SU-DHL-6 (cell line): ENCODE results near the gene ZNF3.

Experiments used
- H2AFZ ChIP-seq: fragments of 200-600 bp; sonication (generic); 2 replicates; pipeline ENCODE4 v1.6.1; 2014; ENCODE audit warnings: low read depth, mild to moderate bottlenecking, moderate library complexity, mixed read lengths, antibody characterized with exemption, low read length; ENCODE audit not compliant: severe bottlenecking
- H3F3A ChIP-seq: fragments of 200-600 bp; shearing (Covaris generic); 2 replicates; pipeline ENCODE4 v1.6.0; 2016; ENCODE audit warnings: antibody characterized with exemption, mild to moderate bottlenecking; ENCODE audit not compliant: insufficient read depth
- H3K27ac ChIP-seq: fragments of 200-600 bp; sonication (generic); 2 replicates; pipeline ENCODE4 v1.5.1; 2016; ENCODE audit warnings: low read depth, mild to moderate bottlenecking, low read length, moderate library complexity, mixed read lengths
- H3K27me3 ChIP-seq: fragments of 200-600 bp; sonication (generic), shearing (Covaris generic); 2 replicates; pipeline ENCODE4 v1.6.0; 2014; ENCODE audit warnings: mild to moderate bottlenecking, low read length
- H3K36me3 ChIP-seq: fragments of 200-600 bp; sonication (generic); 2 replicates; pipeline ENCODE4 v1.6.1; 2014; ENCODE audit warnings: mild to moderate bottlenecking, low read length, mixed read lengths
- H3K4me2 ChIP-seq: fragments of 300-600, 200-600 bp; shearing (Covaris generic), sonication (generic); 2 replicates; pipeline ENCODE4 v1.6.0; 2014; ENCODE audit warnings: low read length, low read depth, mild to moderate bottlenecking; ENCODE audit not compliant: poor library complexity, severe bottlenecking
- H3K4me3 ChIP-seq: fragments of 200-600 bp; sonication (generic); 2 replicates; pipeline ENCODE4 v1.5.1; 2014; ENCODE audit warnings: antibody characterized with exemption, low read length, mild to moderate bottlenecking, mixed read lengths; ENCODE audit not compliant: insufficient read depth, poor library complexity, severe bottlenecking
- H3K79me2 ChIP-seq: fragments of 200-600 bp; sonication (generic); 2 replicates; pipeline ENCODE4 v1.6.1; 2014; ENCODE audit warnings: mild to moderate bottlenecking, low read length, moderate library complexity; ENCODE audit not compliant: insufficient read depth
- H3K9ac ChIP-seq: fragments of 200-600 bp; sonication (generic); 2 replicates; pipeline ENCODE4 v1.7.0; 2014; ENCODE audit warnings: mild to moderate bottlenecking, low read length
- H3K9me2 ChIP-seq: fragments of 200-600 bp; sonication (generic); replicated peaks from 2 replicates; pipeline ENCODE4 v1.6.1; 2014; ENCODE audit warnings: low read length; ENCODE audit not compliant: insufficient read depth
- H3K9me3 ChIP-seq: fragments of 200-600 bp; sonication (generic); 2 replicates; pipeline ENCODE4 v1.6.1; 2014; ENCODE audit warnings: low read length, mixed read lengths; ENCODE audit not compliant: insufficient read depth
- H4K20me1 ChIP-seq: fragments of 200-600 bp; sonication (generic); 2 replicates; pipeline ENCODE4 v1.6.1; 2014; ENCODE audit warnings: low read depth, mild to moderate bottlenecking, antibody characterized with exemption, low read length, moderate library complexity, mixed read lengths
- CTCF ChIP-seq: fragments of 200-600 bp; sonication (generic); IDR thresholded peaks from one replicate; pipeline ENCODE4 v1.5.1; 2017; ENCODE audit warnings: antibody characterized with exemption, mild to moderate bottlenecking, low read length, moderate library complexity; ENCODE audit not compliant: insufficient read depth, poor library complexity, severe bottlenecking
- EZH2phosphoT487 ChIP-seq: fragments of 200-600 bp; sonication (generic), shearing (Covaris generic); conservative IDR thresholded peaks from 2 replicates; pipeline ENCODE4 v1.6.1; 2018; ENCODE audit warnings: mild to moderate bottlenecking, antibody characterized with exemption, low read length, moderate library complexity, mixed read lengths

Gene ZNF3

GRCh38 chr7:100091411-100092181 lies 10.1 kb upstream of the ZNF3 start:
- TF ChIP-seq EZH2phosphoT487 (no peak), CTCF (no peak)
- peaks cover 5% of the 10 kb centered on the region; the same call in 1 of the 2 replicates for H4K20me1 ChIP-seq
- no peak overlapping the region for H3K4me3 ChIP-seq
- peaks cover 49% of the 10 kb centered on the region for H3K36me3 ChIP-seq
- no peak overlapping the region for H3K9ac ChIP-seq
- H3F3A ChIP-seq: peaks cover 62% of the 10 kb centered on the region
- no peak overlapping the region for H3K4me2 ChIP-seq
- H3K9me2 ChIP-seq: no peaks in the 10 kb centered on the region
- H2AFZ ChIP-seq: no peak overlapping the region
- H3K27ac ChIP-seq: no peak overlapping the region
- H3K27me3 ChIP-seq: no peaks in the 10 kb centered on the region
- no peaks in the 10 kb centered on the region for H3K9me3 ChIP-seq
- peaks cover 8% of the 10 kb centered on the region; the same call in 1 of the 2 replicates for H3K79me2 ChIP-seq

GRCh38 chr7:100090527-100091410 lies 9.2 kb upstream of the ZNF3 start:
- Histone ChIP-seq H4K20me1 (peaks cover 5% of the 10 kb centered on the region; the same call in 1 of the 2 replicates), H3K27me3 (no peaks in the 10 kb centered on the region), H3K79me2 (peaks cover 8% of the 10 kb centered on the region; the same call in 1 of the 2 replicates), H3K9ac (no peak overlapping the region), H3K4me2 (no peak overlapping the region), H3K9me2 (no peaks in the 10 kb centered on the region), H3F3A (peaks cover 62% of the 10 kb centered on the region), H2AFZ (no peak overlapping the region), H3K27ac (no peak overlapping the region), H3K9me3 (no peaks in the 10 kb centered on the region), H3K4me3 (no peak overlapping the region), H3K36me3 (peaks cover 42% of the 10 kb centered on the region)
- TF ChIP-seq CTCF (no peak), EZH2phosphoT487 (no peak)

GRCh38 chr7:100089458-100090196 lies 8.1 kb upstream of the ZNF3 start:
- TF ChIP-seq CTCF (no peak), EZH2phosphoT487 (no peak)
- Histone ChIP-seq H4K20me1 (peaks cover 4% of the 10 kb centered on the region; the same call in 1 of the 2 replicates), H3K9ac (peak overlapping the region; percentile 93), H3K36me3 (peaks cover 31% of the 10 kb centered on the region), H3K79me2 (peaks cover 8% of the 10 kb centered on the region; the same call in 1 of the 2 replicates), H2AFZ (peak overlapping the region; percentile 78), H3K4me2 (peak overlapping the region; percentile 71), H3K9me2 (no peaks in the 10 kb centered on the region), H3K9me3 (no peaks in the 10 kb centered on the region), H3K27ac (peak overlapping the region; percentile 76), H3F3A (peaks cover 51% of the 10 kb centered on the region), H3K27me3 (no peaks in the 10 kb centered on the region; the same call in 1 of the 2 replicates), H3K4me3 (peak overlapping the region; percentile 87)
